CD4-positive, CD25-positive, alpha-beta regulatory T cell (primary cell): ENCODE measurements around the gene AMPH. TPM values are rescaled to one million over a fixed set of nuclear protein-coding genes. Genes with fewer than 3 reads are reported as not detected.

Experiments used
- ATAC-seq, 2 donors: fragments of 150-1000 bp; cut with Tn5 transposase; one replicate each; pipeline ENCODE4 v1.10.0; 2021; ENCODE audit warnings: low read depth in 2 of 2, moderate number of reproducible peaks in 2 of 2, moderate library complexity in 1 of 2
- DNase-seq, 3 donors: peaks; one replicate each; pipeline versions ENCODE4 v3.0.0 to v3.0.0-alpha.2; 2012 to 2022; ENCODE audit warnings: mixed read lengths in 1 of 3
- H3K27ac ChIP-seq: one replicate; pipeline ENCODE4 v1.7.0; 2013; ENCODE audit warnings: mild to moderate bottlenecking, low read length; ENCODE audit not compliant: insufficient read depth, poor library complexity, severe bottlenecking
- H3K27me3 ChIP-seq: one replicate; pipeline ENCODE4 v1.7.0; 2013; ENCODE audit warnings: low read length; ENCODE audit not compliant: control insufficient read depth, insufficient read depth
- H3K36me3 ChIP-seq: one replicate; pipeline ENCODE4 v1.7.0; 2013; ENCODE audit warnings: mild to moderate bottlenecking, low read length, moderate library complexity; ENCODE audit not compliant: control insufficient read depth, insufficient read depth
- H3K4me1 ChIP-seq: 2 replicates; pipeline ENCODE4 v1.7.0; 2013; ENCODE audit warnings: mild to moderate bottlenecking, low read length; ENCODE audit not compliant: insufficient read depth, control insufficient read depth, poor library complexity, severe bottlenecking
- H3K4me3 ChIP-seq: one replicate; pipeline ENCODE4 v1.7.0; 2013; ENCODE audit warnings: low read depth, mild to moderate bottlenecking, low read length, moderate library complexity
- H3K9me3 ChIP-seq, 2 experiments: 1 replicate in 1 of 2; 2 replicates in 1 of 2; pipeline ENCODE4 v1.7.0; 2013; ENCODE audit warnings: low read length in 2 of 2, mild to moderate bottlenecking in 1 of 2, moderate library complexity in 1 of 2; ENCODE audit not compliant: control insufficient read depth in 2 of 2
- H3K27ac Mint-ChIP-seq, 3 donors: one replicate each; pipeline ENCODE4 v1.8.0; 2020 to 2022; ENCODE audit warnings: mild to moderate bottlenecking in 3 of 3, mixed read lengths in 3 of 3, moderate library complexity in 2 of 3
- H3K27me3 Mint-ChIP-seq: one replicate; pipeline ENCODE4 v1.8.0; 2022; ENCODE audit warnings: mild to moderate bottlenecking, mixed read lengths
- H3K36me3 Mint-ChIP-seq: one replicate; pipeline ENCODE4 v1.8.0; 2020; ENCODE audit warnings: mixed read lengths
- H3K4me1 Mint-ChIP-seq, 4 donors: one replicate each; pipeline ENCODE4 v1.8.0; 2020 to 2022; ENCODE audit warnings: mixed read lengths in 4 of 4, mild to moderate bottlenecking in 1 of 4
- H3K4me3 Mint-ChIP-seq, 4 donors: one replicate each; pipeline ENCODE4 v1.8.0; 2020 to 2022; ENCODE audit warnings: mild to moderate bottlenecking in 4 of 4, mixed read lengths in 4 of 4, moderate library complexity in 3 of 4
- H3K9me3 Mint-ChIP-seq, 7 donors: one replicate each; pipeline ENCODE4 v1.8.0; 2020 to 2022; ENCODE audit warnings: mixed read lengths in 7 of 7, mild to moderate bottlenecking in 3 of 7, moderate library complexity in 2 of 7
- polyA plus RNA-seq, 4 donors: library from polyadenylated mRNA; unstranded; fragments of 300-500 nt; fragmentation: Illumina TruSeq; gene quantifications; one replicate each; pipeline ENCODE4 v1.2.3, GENCODE V29; 2021
- total RNA-seq: library from RNA; stranded (reverse); gene quantifications from one replicate; pipeline ENCODE4 v1.2.3, GENCODE V29; 2022

The AMPH gene
- total and polyA plus RNA-seq, 5 donors from 2014 or later = 0.09 to 0.11 (median 0.10) TPM; not detected in 2

DNA sequence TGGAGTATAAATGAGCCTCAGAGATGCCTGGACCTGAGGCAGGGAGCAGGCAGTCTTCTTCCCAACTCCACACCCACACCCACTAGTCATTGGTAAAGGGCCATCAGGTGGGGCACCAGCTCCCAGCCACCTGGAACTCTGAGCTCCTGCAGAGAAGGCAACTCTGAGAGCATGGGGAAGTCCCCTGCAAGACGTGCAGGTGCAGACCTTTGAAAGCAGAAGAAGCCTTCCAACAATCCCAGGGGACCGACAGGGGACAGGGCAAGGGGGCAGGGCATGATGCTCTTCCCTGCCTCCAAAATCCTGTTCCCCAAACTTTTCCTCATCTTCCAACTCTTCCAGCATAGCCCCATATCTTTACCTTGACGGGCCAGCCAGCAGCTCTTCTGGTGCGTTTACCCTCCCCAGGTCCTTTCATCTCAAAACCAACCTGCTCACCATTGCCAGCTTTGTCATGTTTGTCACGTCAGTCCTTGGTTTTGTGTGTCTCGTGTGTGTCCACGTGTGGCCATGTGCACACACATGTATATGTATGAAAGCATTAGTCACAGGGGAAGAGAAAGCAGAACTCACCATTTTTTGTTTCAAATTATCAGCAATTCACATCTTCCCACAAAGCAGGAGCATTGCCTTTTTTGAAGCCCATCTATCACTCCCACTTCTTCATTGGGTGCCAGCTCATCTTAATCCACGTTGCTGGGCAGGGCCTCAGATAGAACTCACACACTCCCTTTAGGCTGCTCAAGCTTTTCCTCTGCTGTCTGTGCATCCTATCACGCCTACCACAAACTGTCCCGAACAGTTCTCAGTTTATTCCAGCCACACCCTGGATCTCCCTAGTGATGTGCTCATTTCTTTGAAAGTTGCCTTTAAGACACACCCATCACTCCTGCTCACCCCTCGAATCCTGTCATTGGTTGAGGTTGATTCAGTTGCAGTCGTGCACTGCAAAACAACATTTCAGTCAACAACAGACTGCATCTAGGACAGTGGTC is 41.0 kb upstream of the AMPH start:
- Mint-ChIP-seq H3K27ac (no peak overlapping the region), H3K9me3 (peaks cover 0 to 8% (median 0%) of the 10 kb centered on the region in 7 donors), H3K27me3 (peaks cover 9% of the 10 kb centered on the region), H3K4me3 (no peak overlapping the region), H3K36me3 (no peaks in the 10 kb centered on the region), H3K4me1 (no peaks in the 10 kb centered on the region)
- peak in 1 of 2 donors; percentile 25 for ATAC-seq
- H3K4me1 ChIP-seq = no peaks in the 10 kb centered on the region
- no peak for DNase-seq
- H3K4me3 ChIP-seq = no peak overlapping the region
- no peaks in the 10 kb centered on the region for H3K9me3 ChIP-seq
- H3K27ac ChIP-seq = no peak overlapping the region
- peaks cover 3% of the 10 kb centered on the region for H3K27me3 ChIP-seq
- no peaks in the 10 kb centered on the region for H3K36me3 ChIP-seq

DNA sequence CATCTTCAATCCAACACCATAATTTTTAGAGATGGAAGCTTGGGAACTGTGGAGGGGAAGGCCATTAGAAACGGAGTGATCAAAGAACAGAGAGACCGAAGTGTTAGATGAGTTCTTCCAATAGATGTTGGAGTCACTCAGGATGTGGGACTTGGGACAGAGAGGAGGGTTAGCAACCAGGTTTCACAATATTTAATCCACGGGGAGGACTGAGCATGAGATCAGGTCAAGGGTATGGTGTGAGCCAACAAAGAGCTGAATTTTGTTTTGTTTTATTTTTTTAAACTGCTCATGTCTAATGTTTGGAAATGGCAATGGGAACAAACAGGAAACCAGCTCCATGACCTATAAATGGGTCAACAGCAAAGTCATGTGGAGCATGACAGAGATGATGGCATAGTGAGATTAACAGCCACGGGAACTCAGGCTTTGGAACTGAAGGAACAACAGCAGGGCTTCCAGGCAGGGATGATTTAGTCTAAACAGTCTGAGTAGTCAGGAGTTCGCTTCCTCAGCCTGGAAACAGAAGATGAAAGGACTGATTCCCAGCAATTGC is 38.9 kb upstream of the AMPH start:
- no peaks in the 10 kb centered on the region for H3K9me3 ChIP-seq
- Mint-ChIP-seq H3K4me1 (no peaks in the 10 kb centered on the region), H3K27ac (no peak overlapping the region), H3K27me3 (peaks cover 9% of the 10 kb centered on the region), H3K9me3 (peaks cover 0 to 8% (median 0%) of the 10 kb centered on the region in 7 donors), H3K36me3 (no peaks in the 10 kb centered on the region), H3K4me3 (no peak overlapping the region)
- no peak overlapping the region for H3K27ac ChIP-seq
- no peak overlapping the region for H3K4me3 ChIP-seq
- DNase-seq = no peak
- H3K27me3 ChIP-seq = peaks cover 3% of the 10 kb centered on the region
- H3K36me3 ChIP-seq = no peaks in the 10 kb centered on the region
- no peaks in the 10 kb centered on the region for H3K4me1 ChIP-seq
- ATAC-seq = no peak

DNA sequence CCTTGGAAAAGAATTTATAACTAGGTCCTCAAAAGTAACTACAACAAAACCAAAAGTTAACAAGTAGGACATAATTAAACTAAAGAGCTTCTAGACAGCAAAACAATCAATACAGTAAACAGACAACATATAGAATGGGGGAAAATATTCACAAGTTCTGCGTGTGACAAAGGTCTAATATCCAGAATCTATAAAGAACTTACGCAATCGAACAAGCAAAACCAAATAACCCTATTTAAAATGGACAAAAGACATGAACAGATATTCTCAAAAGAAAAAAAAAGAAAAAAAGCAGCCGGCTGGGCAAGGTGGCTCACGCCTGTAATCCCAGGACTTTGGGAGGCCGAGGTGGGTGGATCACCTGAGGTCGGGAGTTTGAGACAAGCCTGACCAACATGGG is 33.8 kb upstream of the AMPH start:
- no peaks in the 10 kb centered on the region for H3K36me3 Mint-ChIP-seq
- no peak overlapping the region for H3K27ac ChIP-seq
- H3K27ac Mint-ChIP-seq = no peak overlapping the region
- no peak for ATAC-seq
- H3K27me3 Mint-ChIP-seq = peaks cover 13% of the 10 kb centered on the region
- no peaks in the 10 kb centered on the region for H3K9me3 ChIP-seq
- no peak overlapping the region for H3K4me3 ChIP-seq
- H3K27me3 ChIP-seq = no peaks in the 10 kb centered on the region
- no peak overlapping the region for H3K4me3 Mint-ChIP-seq
- no peaks in the 10 kb centered on the region for H3K4me1 Mint-ChIP-seq
- no peaks in the 10 kb centered on the region for H3K4me1 ChIP-seq
- H3K36me3 ChIP-seq = no peaks in the 10 kb centered on the region
- peaks cover 0 to 10% (median 0%) of the 10 kb centered on the region in 7 donors for H3K9me3 Mint-ChIP-seq
- DNase-seq = no peak

DNA sequence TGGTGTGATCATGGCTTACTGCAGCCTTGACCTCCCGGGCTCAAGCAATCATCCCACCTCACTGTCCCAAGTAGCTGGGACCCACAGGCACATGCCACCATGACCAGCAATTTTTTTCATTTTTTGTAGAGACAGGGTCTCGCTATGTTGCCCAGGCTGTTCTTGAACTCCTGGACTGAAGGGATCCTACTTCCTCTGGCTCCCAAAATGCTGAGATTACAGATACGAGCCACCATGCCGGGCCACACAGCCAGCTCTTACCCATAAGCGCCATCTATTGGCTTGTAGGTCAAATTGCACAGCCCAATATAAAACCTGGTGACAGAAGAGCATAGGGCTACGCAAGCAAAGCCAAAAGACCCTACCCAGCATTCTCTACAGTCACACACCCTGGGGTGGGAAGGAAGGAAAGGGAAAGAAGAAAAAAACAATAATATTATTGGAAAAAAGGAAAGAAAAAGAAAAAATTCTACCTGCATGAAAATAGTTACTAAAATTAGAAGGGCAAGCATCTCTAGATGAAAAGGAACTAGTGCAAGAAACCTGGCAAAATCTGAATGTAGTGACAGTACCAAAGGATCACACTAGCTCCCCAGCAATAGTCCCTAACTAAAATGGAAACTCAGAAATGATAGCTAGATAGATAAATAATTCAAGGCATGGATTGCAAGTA is 29.4 kb upstream of the AMPH start:
- no peak overlapping the region for H3K27ac ChIP-seq
- H3K4me1 ChIP-seq = no peaks in the 10 kb centered on the region
- no peaks in the 10 kb centered on the region for H3K27me3 ChIP-seq
- Mint-ChIP-seq H3K4me1 (no peaks in the 10 kb centered on the region), H3K27me3 (peaks cover 16% of the 10 kb centered on the region), H3K9me3 (peaks cover 0 to 8% (median 0%) of the 10 kb centered on the region in 7 donors), H3K27ac (no peak overlapping the region), H3K36me3 (no peaks in the 10 kb centered on the region), H3K4me3 (no peak overlapping the region)
- peak in 2 of 3 donors; percentile 9 to 37 for DNase-seq
- H3K4me3 ChIP-seq = no peak overlapping the region
- H3K36me3 ChIP-seq = no peaks in the 10 kb centered on the region
- no peaks in the 10 kb centered on the region for H3K9me3 ChIP-seq
- ATAC-seq = no peak

DNA sequence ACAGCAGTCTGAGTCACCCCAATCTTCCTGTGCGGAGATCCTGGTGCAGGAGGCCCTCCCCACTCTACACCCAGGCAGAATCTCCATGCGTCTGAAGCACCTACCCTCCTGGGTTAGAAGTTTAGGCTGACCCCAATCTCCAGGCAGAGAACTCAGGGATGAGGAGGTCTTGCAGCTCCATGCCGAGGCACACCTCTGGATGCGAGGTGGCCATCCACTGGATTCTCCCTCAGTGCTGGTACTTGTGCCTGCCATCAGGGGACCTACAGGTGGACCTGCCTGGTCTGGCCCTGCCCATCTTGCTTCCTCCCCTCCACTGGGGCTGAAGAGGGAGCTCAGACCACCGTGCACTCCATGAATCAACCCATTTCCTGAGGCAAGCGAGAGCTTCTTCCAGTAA is 28.8 kb upstream of the AMPH start:
- no peak overlapping the region for H3K4me3 ChIP-seq
- Mint-ChIP-seq H3K27ac (no peak overlapping the region), H3K4me1 (no peaks in the 10 kb centered on the region), H3K36me3 (no peaks in the 10 kb centered on the region), H3K9me3 (peaks cover 0 to 8% (median 0%) of the 10 kb centered on the region in 7 donors), H3K27me3 (peaks cover 16% of the 10 kb centered on the region), H3K4me3 (no peak overlapping the region)
- H3K27me3 ChIP-seq = no peaks in the 10 kb centered on the region
- no peaks in the 10 kb centered on the region for H3K4me1 ChIP-seq
- DNase-seq = no peak
- no peak for ATAC-seq
- no peak overlapping the region for H3K27ac ChIP-seq
- no peaks in the 10 kb centered on the region for H3K36me3 ChIP-seq
- H3K9me3 ChIP-seq = no peaks in the 10 kb centered on the region

DNA sequence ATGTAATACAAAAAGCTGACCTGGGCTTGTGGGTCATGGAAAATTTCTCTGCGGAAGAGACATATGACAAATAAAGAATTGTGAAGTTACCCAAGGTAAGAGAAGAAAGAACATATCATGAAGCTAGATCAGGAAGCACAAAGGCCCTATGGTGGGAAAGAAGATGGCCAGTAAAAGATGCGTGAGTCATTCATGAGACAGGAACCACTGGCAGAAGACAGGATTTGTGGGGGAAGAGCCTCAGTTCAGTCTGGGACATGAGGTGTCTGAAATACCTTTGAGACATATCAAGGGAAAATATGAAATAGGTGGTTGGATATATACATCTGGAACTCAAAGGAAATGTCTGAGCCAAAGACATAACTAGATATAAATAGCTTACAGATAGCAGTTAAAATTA is 27.7 kb upstream of the AMPH start:
- Histone ChIP-seq H3K9me3 (no peaks in the 10 kb centered on the region), H3K27me3 (no peaks in the 10 kb centered on the region), H3K36me3 (no peaks in the 10 kb centered on the region), H3K27ac (no peak overlapping the region), H3K4me3 (no peak overlapping the region), H3K4me1 (no peaks in the 10 kb centered on the region)
- no peaks in the 10 kb centered on the region for H3K36me3 Mint-ChIP-seq
- peaks cover 0 to 8% (median 0%) of the 10 kb centered on the region in 7 donors for H3K9me3 Mint-ChIP-seq
- ATAC-seq (no peak), DNase-seq (no peak)
- H3K4me1 Mint-ChIP-seq = no peaks in the 10 kb centered on the region
- no peak overlapping the region for H3K27ac Mint-ChIP-seq
- H3K27me3 Mint-ChIP-seq = peaks cover 16% of the 10 kb centered on the region
- no peak overlapping the region for H3K4me3 Mint-ChIP-seq

DNA sequence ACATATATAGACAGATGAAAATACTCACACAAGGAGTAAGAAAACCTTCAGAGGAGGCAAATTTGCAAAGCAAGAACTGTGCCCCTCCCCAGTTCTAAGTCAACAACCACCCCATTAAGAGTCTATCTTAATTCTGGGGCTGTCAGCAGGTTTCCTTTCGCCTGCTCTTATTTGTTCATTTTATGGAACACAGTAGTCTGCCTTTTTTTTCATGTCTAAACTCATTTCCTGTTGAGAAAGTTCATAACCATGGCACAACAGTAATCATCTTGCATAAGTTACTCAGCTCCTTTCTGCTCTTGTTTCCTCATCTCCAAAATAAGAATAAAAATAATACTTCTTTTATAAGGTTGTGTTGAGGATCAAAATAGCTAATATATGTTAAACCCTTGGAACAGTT is 25.8 kb upstream of the AMPH start:
- ATAC-seq (no peak), DNase-seq (no peak)
- Histone ChIP-seq H3K36me3 (no peaks in the 10 kb centered on the region), H3K27me3 (no peaks in the 10 kb centered on the region), H3K27ac (no peak overlapping the region), H3K4me3 (no peak overlapping the region), H3K9me3 (no peaks in the 10 kb centered on the region), H3K4me1 (no peaks in the 10 kb centered on the region)
- Mint-ChIP-seq H3K27me3 (peaks cover 15% of the 10 kb centered on the region), H3K4me3 (no peak overlapping the region), H3K27ac (no peak overlapping the region), H3K9me3 (peaks cover 0 to 8% (median 0%) of the 10 kb centered on the region in 7 donors), H3K36me3 (no peaks in the 10 kb centered on the region), H3K4me1 (no peaks in the 10 kb centered on the region)
